Lower leg skin (tissue), 3 donors: Measurements from ENCODE around the gene MPIG6B.

Experiments used
- POLR2A ChIP-seq, 2 donors: fragments of 450-650 bp; IDR thresholded peaks; one replicate each; pipeline ENCODE4 v1.6.1; 2016 to 2017; ENCODE audit warnings: antibody characterized with exemption in 2 of 2, mild to moderate bottlenecking in 1 of 2, moderate library complexity in 1 of 2
- TF ChIP-seq, protein P1 (sequence below), 3 donors: fragments of 450-650 bp; IDR thresholded peaks; one replicate each; pipeline ENCODE4 v1.5.1; 2016; ENCODE audit warnings: antibody characterized with exemption in 3 of 3, mild to moderate bottlenecking in 3 of 3, moderate library complexity in 2 of 3

DNA sequence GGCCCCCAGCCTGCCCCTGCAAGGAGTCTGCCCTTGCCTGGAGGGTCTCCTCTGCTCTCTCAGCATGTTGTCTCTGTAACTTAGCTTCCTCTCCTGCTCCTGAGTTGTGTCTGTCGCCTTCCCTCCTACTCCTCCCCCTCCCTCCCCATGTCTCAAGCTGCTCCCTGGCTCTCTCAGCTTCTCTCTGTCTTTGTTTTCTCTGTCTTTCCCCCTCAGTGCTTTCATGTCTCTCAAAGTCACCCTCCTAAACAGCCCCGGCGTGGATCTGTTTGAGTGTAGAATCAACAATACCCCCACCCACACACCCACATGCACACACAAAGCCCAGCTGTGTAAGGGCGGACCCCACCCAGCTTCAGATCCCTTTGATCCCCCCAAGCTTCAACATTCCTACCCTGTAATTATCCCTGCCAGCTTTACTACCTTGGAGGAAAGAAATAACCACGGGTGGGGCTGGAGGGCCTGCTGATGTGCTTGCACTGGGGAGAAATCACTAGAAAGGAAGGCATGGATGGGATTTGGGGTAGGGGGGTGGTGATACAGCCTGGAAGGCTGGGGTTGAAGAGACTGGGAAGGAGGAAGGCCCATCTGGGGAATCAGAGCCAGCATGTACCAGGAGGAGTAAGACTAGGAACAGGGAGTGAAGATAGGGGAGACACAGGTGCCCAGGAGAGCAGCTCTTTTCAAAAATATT, 9.0 kb upstream of the MPIG6B start:
- TF ChIP-seq, protein P1, sequence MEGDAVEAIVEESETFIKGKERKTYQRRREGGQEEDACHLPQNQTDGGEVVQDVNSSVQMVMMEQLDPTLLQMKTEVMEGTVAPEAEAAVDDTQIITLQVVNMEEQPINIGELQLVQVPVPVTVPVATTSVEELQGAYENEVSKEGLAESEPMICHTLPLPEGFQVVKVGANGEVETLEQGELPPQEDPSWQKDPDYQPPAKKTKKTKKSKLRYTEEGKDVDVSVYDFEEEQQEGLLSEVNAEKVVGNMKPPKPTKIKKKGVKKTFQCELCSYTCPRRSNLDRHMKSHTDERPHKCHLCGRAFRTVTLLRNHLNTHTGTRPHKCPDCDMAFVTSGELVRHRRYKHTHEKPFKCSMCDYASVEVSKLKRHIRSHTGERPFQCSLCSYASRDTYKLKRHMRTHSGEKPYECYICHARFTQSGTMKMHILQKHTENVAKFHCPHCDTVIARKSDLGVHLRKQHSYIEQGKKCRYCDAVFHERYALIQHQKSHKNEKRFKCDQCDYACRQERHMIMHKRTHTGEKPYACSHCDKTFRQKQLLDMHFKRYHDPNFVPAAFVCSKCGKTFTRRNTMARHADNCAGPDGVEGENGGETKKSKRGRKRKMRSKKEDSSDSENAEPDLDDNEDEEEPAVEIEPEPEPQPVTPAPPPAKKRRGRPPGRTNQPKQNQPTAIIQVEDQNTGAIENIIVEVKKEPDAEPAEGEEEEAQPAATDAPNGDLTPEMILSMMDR (IDR thresholded peaks at IDR 0.05), result no peak
- TF ChIP-seq POLR2A (IDR thresholded peaks at IDR 0.05), result no peak
